NCI-H2107 treated with DMSO at 0.1 percent for 48 hours (cell line): ENCODE results near the gene FOXN4.

ENCODE experiments used
- DNase-seq: peaks from one replicate; lab custom pipeline; 2025; ENCODE audit not compliant: unreplicated experiment; lab: John Stamatoyannopoulos, UW

Gene FOXN4

DNA sequence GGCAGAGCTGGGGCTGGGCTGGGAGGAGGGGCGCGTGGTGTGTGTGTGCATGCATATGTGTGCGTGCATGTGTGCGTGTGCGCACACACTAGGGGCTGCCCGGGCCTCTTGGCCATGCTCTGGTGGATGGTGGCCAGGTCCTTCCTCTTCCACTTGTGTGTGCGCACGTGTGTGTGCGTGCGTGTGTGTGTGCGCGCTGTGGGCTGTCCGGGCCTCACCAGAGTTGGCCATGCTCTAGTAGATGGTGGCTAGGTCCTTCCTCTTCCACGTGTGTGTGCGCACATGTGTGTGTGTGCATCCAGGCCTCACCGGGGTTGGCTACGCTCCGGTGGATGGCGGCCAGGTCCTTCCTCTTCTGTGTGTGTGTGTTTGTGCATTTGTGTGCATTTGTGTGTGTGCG lies 24.7 kb downstream of the FOXN4 start:
- DNase-seq, result no peak

DNA sequence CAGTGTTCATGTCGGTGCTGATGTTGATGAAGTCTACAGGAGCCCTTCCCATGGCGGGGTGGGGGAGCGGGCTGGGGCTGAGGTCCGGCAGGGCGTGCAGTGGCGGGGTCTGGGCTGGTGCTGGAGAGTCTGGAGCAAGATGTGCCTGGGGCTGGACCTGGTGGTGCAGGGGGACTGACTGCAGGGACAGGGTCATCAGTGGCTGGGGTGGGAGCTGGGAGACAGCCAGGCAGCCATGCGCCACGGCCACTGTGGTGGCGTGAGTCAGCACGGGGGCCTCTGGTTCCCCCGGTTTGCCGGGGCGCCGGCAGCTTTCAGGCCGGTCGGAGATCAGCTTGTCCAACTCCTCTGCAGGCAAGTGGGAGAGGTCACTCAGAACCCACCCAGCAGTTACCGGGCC lies 27.6 kb downstream of the FOXN4 start:
- no peak for DNase-seq

DNA sequence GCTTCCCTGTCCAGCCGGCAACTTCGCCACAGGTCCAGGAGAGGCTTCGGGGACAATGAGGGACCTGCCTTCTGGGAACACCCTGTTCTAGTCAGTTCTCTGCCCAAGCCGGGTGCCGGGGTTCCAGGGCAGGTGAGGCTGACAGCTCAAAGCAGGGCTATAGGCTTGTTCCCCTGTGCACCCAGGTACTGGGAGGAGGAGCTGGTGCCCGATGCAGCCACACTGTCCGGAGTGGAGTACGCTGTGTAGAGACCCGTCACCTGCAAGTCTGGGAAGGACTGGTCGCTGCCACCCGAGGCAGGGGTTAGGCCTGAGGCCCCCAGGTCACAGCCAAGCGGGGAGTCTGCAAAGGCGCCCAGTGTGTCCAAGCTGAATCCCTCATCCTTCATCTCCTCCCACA lies 29.6 kb downstream of the FOXN4 start:
- no peak for DNase-seq

GRCh38 chr12:109278912-109279311 lies 30.2 kb downstream of the FOXN4 start:
- DNase-seq, result no peak

DNA sequence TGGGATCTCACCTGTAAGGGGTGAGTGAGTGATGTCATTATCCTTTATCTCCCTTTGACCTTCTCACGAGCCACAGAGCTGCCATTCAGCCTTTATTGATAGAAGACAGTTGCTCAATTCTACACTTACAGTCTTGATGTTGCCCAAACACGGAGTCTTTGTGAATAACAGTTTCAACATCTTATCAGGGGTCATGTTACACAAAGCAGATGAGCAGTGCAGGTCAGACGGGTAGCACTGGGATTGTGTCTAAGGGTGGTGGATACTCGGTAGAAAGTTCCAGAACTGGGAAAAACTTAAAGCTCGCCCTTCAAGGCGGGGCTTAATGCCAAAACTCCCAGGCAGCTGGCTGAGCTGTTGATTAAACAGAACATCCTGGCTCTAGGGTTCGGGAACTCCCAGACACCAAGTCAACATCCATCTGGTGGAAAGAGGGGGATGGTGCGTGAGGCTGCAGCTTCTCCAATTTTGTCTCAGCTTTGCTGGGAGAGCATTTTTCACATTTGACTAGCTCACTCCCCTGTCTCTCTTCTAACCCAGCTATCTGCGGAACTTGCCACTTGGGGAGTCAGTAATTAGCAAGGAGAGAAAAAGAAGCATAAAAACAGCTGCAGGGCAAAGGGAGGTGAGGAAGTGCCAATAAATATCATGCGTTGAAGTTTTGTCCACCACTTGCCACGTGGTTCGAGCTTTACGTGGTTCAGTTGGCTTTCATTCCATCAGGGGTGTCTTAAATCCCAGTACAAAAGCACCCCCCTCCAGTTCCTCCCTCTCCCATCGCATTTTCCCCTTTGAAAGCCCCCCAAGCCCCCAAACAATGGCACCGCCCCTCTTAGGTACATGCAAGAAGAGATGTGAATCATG lies 31.0 kb downstream of the FOXN4 start:
- peak; percentile 34 for DNase-seq

DNA sequence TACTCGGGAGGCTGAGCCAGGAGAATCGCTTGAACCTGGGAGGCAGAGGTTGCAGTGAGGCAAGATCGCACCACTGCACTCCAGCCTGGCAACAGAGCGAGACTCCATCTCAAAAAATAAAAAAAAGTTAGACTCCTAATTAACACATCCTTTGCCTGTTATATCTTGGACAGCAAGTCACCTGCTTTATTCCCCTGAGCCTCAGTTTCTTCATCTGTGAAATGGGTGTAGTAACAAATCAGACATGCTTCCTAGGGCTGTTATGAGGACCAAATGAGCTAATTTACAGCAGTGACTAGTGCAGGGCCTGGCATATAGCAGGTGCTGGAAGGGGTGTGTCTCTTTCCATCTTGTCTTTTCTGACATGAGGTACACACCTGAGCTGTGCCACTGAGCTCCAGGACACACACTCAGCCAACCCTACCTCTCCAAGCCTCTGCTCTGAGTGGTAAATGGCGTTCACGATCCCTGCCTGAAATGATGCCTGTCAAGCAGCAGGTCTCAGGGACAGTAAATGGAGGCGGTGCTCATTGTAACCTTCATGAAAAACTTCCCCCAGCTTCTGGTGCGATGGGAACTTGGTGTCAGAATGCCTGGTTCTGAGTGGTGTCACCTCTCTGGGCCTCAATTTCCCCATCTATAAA lies 31.7 kb downstream of the FOXN4 start:
- no peak for DNase-seq

DNA sequence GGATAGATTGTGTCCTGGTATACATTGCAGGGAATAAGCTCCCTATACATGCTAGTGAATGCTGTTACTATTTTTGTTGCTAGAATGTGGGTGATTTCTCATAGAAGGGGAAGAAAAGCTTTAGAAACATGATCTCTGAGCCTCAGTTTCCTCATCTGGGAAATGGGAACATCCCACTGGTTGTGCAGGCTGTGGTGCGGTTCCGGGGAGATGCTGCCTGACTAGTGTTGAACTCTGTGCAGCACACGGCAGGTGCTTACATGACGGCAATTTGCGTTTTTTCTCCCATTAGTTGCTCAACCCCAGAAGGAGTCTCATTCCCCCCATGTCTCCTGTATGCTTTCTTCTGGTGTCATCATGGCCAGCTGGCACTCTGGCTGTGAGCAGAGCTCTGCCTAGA lies 32.9 kb downstream of the FOXN4 start:
- DNase-seq, result no peak

- no peak for DNase-seq
Observed at GRCh38 chr12:109275173-109275572, 33.9 kb downstream of the FOXN4 start.

GRCh38 chr12:109274381-109274780 lies 34.7 kb downstream of the FOXN4 start:
- no peak for DNase-seq

DNA sequence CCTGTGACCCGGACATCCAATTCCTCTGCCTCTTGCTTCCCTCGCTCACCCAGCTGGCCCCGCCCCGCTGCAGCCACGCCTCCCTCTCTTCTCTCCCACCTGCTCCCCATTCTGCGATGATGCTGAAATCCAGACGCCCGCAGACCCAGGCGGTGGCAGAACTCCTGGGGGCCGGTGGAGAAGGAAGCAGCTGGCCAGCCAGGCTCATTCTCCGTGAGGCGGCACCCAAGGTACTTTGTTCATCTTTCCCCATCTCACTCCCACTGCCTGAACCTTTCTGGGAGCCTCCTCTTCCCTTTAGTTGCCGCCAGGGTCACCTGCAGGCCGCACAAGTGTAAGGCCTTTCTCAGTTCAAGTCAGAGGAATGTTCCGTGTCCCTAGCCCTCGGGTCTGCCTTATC lies 35.7 kb downstream of the FOXN4 start:
- DNase-seq, result peak; percentile 93

GRCh38 chr12:109271418-109271817 lies 37.7 kb downstream of the FOXN4 start:
- no peak for DNase-seq

DNA sequence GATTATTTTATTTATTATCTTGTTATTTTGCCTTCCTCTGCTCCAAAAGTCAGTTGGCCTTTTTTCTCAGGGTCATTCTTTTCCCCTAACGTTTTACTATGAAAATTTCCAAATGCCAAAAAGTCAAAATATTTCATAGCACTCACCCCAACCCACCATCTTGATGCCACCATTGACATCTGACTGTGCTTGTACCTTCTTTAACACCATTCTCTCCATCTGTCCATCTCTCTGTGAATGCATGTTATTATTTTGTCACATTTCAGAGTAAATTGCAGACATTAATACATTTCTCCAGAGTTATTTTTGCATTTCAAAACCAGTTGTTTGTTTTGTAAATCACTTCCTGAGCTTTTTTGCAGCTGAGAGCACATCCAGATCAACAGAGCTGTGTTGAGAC lies 38.6 kb downstream of the FOXN4 start:
- no peak for DNase-seq

DNA sequence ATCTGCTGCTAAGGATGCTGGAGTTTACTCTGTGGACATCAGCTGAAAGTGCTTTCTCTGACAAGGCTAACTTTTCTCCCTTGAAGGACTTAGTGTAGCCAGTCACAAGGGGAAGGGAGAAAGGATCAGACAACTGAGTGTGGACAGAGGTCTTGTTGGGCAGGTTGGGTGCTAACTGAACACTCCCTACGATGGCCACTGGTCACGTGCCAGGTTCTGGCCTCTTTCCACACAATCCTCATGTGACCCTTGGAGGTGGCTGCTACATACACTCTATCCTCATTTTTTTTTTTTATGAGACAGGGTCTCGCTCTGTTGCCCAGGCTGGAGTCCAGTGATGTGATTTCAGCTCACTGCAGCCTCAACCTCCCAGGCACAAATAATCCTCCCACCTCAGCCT lies 39.7 kb downstream of the FOXN4 start:
- DNase-seq, result no peak

- no peak for DNase-seq
Observed at GRCh38 chr12:109268896-109269295, 40.2 kb downstream of the FOXN4 start.

DNA sequence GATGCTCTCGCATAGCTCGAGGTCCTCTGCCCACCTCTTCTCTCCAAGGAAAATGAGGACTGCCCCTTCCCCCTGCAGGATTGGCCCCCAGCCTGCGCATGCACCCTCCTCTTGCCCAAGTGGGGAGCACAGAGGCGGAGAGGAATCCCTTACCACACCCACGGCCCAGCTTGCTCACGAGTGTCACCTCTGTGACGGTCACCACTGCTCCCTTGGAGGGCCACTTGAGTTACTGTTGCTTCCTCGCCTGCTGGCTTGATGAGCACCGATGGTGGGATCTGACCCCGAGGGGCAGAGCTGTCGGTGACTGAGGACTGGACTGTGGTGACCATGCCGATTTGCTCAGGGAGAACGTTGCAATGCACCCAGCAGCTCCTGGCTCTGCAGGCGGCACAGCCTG lies 41.7 kb downstream of the FOXN4 start:
- DNase-seq, result no peak

GRCh38 chr12:109266106-109266879 lies 42.8 kb downstream of the FOXN4 start:
- no peak for DNase-seq

GRCh38 chr12:109264943-109265650 lies 44.0 kb downstream of the FOXN4 start:
- no peak for DNase-seq

GRCh38 chr12:109264095-109264942 lies 44.8 kb downstream of the FOXN4 start:
- peak; percentile 74 for DNase-seq

DNA sequence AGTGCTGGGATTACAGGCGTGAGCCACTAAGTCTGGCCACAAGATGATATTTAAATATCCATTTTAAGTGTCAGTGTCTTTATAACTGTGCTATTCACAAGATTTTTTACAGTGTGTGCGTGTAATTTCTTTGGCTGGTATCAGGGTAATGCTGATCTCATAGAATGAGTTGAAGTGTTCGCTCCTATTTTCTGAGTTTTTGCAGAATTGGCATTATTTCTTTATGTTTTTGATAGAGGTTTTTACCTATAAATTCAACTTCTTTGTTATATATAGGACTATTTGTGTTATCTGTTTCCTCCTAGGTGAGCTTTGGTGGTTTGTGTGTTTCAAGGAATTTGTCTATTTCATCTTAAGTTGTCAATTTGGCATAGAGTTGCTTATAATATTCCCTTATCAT lies 45.6 kb downstream of the FOXN4 start:
- no peak for DNase-seq

GRCh38 chr12:109261939-109262338 lies 47.1 kb downstream of the FOXN4 start:
- no peak for DNase-seq
